GM12878 (cell line): ENCODE data around the gene NOP14. TPM values are rescaled to one million over a fixed set of nuclear protein-coding genes. Genes with fewer than 3 reads are reported as not detected.

ENCODE experiments used
- ATAC-seq: fragments of 200-7000 bp; cut with Tn5 transposase; 3 replicates; pipeline ENCODE4 v1.9.1; 2020; ENCODE audit warnings: mild to moderate bottlenecking, moderate library complexity
- BruUV-seq: library from RNA; stranded (reverse); fragments of 400-500 nt; replicated peaks from 2 replicates; lab custom pipeline; 2021; lab: Mats Ljungman, UMichigan
- CTCF ChIA-PET: fragments of 300-600 bp; sonication (Branson Sonifier 250); formaldehyde crosslinking; extraction: SDS; loops from one replicate; lab custom pipeline; 2021; ENCODE audit warnings: inconsistent platforms; lab: Yijun Ruan, JAX
- POLR2A ChIA-PET: fragments of 350-600 bp; formaldehyde crosslinking; extraction: SDS; loops from one replicate; lab custom pipeline; 2021; ENCODE audit warnings: inconsistent platforms; lab: Charles Lee
- RAD21 ChIA-PET: fragments of 300-600 bp; sonication (Branson Sonifier 250); formaldehyde crosslinking; loops from one replicate; lab custom pipeline; 2023; ENCODE audit warnings: antibody characterized with exemption; ENCODE audit not compliant: unreplicated experiment; lab: Charles Lee
- SMC1A ChIA-PET: fragments of 300-600 bp; sonication (Branson Sonifier 250); formaldehyde crosslinking; loops from one replicate; lab custom pipeline; 2023; ENCODE audit not compliant: unreplicated experiment, uncharacterized antibody; lab: Charles Lee
- DNase-seq: peaks from one replicate; pipeline ENCODE4 v3.0.0-alpha.2; 2011; ENCODE audit warnings: low read depth, low spot score
- FAIRE-seq: peaks from 3 replicates; lab custom pipeline; 2011; peaks lifted over from hg19 to GRCh38; lab: Jason Lieb, UNC
- H2AFZ ChIP-seq: 2 replicates; pipeline ENCODE4 v1.6.0; 2011; ENCODE audit warnings: low read depth, low read length, control low read depth; ENCODE audit not compliant: control insufficient read depth
- H3K27ac ChIP-seq: 2 replicates; pipeline ENCODE4 v1.5.1; 2011; ENCODE audit warnings: control low read depth; ENCODE audit not compliant: control insufficient read depth, insufficient read depth
- H3K27me3 ChIP-seq, 2 experiments: replicated peaks in 1 of 2; 2 replicates each; pipeline versions ENCODE4 v1.6.0 to v1.6.1; 2011; ENCODE audit warnings: low read length in 1 of 2; ENCODE audit not compliant: control insufficient read depth in 2 of 2, insufficient read depth in 2 of 2
- H3K36me3 ChIP-seq, 2 experiments: 2 replicates each; pipeline ENCODE4 v1.5.1; 2011; ENCODE audit warnings: low read length in 1 of 2; ENCODE audit not compliant: control insufficient read depth in 2 of 2, insufficient read depth in 2 of 2
- H3K4me1 ChIP-seq: 2 replicates; pipeline ENCODE4 v1.6.1; 2011; ENCODE audit warnings: mild to moderate bottlenecking, low read length, moderate library complexity, mixed read lengths; ENCODE audit not compliant: control insufficient read depth, insufficient read depth
- H3K4me2 ChIP-seq: 2 replicates; pipeline ENCODE4 v1.6.0; 2011; ENCODE audit warnings: control low read depth; ENCODE audit not compliant: control insufficient read depth, insufficient read depth
- H3K4me3 ChIP-seq: fragments of 200-600 bp; sonication (generic); 2 replicates; pipeline ENCODE4 v1.5.1; 2016
- H3K79me2 ChIP-seq: 2 replicates; pipeline ENCODE4 v1.6.0; 2011; ENCODE audit warnings: low read length; ENCODE audit not compliant: control insufficient read depth, insufficient read depth
- H3K9ac ChIP-seq: 2 replicates; pipeline ENCODE4 v1.8.0; 2011; ENCODE audit warnings: low read length, control low read depth, mixed read lengths; ENCODE audit not compliant: control insufficient read depth, insufficient read depth
- H3K9me3 ChIP-seq: replicated peaks from 3 replicates; pipeline ENCODE4 v1.5.1; 2011; ENCODE audit warnings: mild to moderate bottlenecking, low read length; ENCODE audit not compliant: control insufficient read depth, insufficient read depth
- H4K20me1 ChIP-seq: 2 replicates; pipeline ENCODE4 v1.6.0; 2011; ENCODE audit not compliant: control insufficient read depth, insufficient read depth
- BMI1 ChIP-seq: fragments of 450-650 bp; IDR thresholded peaks from 2 replicates; pipeline ENCODE4 v1.6.1; 2016; ENCODE audit warnings: mild to moderate bottlenecking, moderate library complexity, borderline replicate concordance
- CEBPB ChIP-seq, 2 experiments: fragments of 150-350 bp in 1 of 2; IDR thresholded peaks; 2 replicates each; pipeline ENCODE4 v1.6.1; 2012 to 2014; ENCODE audit warnings: low read depth in 2 of 2, low read length in 2 of 2, borderline replicate concordance in 1 of 2, inconsistent platforms in 1 of 2
- ESRRA ChIP-seq: IDR thresholded peaks from 2 replicates; pipeline ENCODE4 v1.6.1; 2012; ENCODE audit warnings: mild to moderate bottlenecking, low read length, improper control_type of control experiment
- FOS ChIP-seq: IDR thresholded peaks from 3 replicates; pipeline ENCODE4 v1.6.1; 2011; ENCODE audit warnings: borderline replicate concordance; ENCODE audit not compliant: insufficient read length; ENCODE audit errors: extremely low read depth
- IKZF1 ChIP-seq: fragments of 450-650 bp; conservative IDR thresholded peaks from 2 replicates; pipeline ENCODE4 v1.6.1; 2017; ENCODE audit warnings: antibody characterized with exemption, mild to moderate bottlenecking
- JUNB ChIP-seq: IDR thresholded peaks from 2 replicates; pipeline ENCODE4 v1.6.1; 2016; ENCODE audit warnings: antibody characterized with exemption, mild to moderate bottlenecking
- KDM1A ChIP-seq: fragments of 200-600 bp; sonication (generic); IDR thresholded peaks from 2 replicates; pipeline ENCODE4 v1.6.1; 2016; ENCODE audit warnings: borderline replicate concordance
- MEF2A ChIP-seq: IDR thresholded peaks from 2 replicates; pipeline ENCODE4 v1.6.1; 2011; ENCODE audit warnings: low read depth, mild to moderate bottlenecking, low read length, moderate library complexity; ENCODE audit not compliant: insufficient read depth
- MYB ChIP-seq: fragments of 150-350 bp; IDR thresholded peaks from 2 replicates; pipeline ENCODE4 v1.6.1; 2014; ENCODE audit warnings: mild to moderate bottlenecking, low read depth, low read length, borderline replicate concordance
- NRF1 ChIP-seq: conservative IDR thresholded peaks from 2 replicates; pipeline ENCODE4 v1.6.1; 2011; ENCODE audit warnings: mild to moderate bottlenecking, low read depth, low read length, improper control_type of control experiment
- PML ChIP-seq: IDR thresholded peaks from 2 replicates; pipeline ENCODE4 v1.6.1; 2012; ENCODE audit warnings: low read length, inconsistent platforms
- POLR2AphosphoS2 ChIP-seq: IDR thresholded peaks from 2 replicates; pipeline ENCODE4 v1.6.1; 2011; ENCODE audit warnings: low read depth, mild to moderate bottlenecking, low read length, improper control_type of control experiment, moderate library complexity
- RAD51 ChIP-seq: fragments of 450-650 bp; IDR thresholded peaks from 2 replicates; pipeline ENCODE4 v1.6.1; 2016; ENCODE audit warnings: moderate library complexity, mild to moderate bottlenecking, inconsistent platforms
- WGBS: methylation state at CpG from one replicate; pipeline ENCODE4 v1.1.6; 2016; ENCODE audit warnings: low lambda C conversion rate; ENCODE audit not compliant: insufficient replicate concordance, insufficient coverage; ENCODE audit errors: missing lambda C conversion rate; 5-methylcytosine and 5-hydroxymethylcytosine counted together
- in situ Hi-C: fragments of 300-500 bp; cut with MboI; formaldehyde crosslinking; loops from 9 replicates; pipeline ENCODE4 v1.14.3; 2018; ENCODE audit warnings: mixed read lengths
- intact Hi-C: fragments of 100-400 bp; cut with micrococcal nuclease; formaldehyde crosslinking; loops from one replicate; pipeline ENCODE4 v1.14.2; 2022; ENCODE audit not compliant: unreplicated experiment
- polyA plus RNA-seq, 11 experiments: library from polyadenylated mRNA; depleted of rRNA in 4 of 11; unstranded in 6 of 11; stranded (reverse) in 5 of 11; fragments of >200 nt; fragmentation: Nextera tagmentation in 4 of 11; fragmentation: Illumina TruSeq in 1 of 11; extraction: Ambion mirVana in 4 of 11; extraction: Trizol in 1 of 11; gene quantifications; 1 replicate in 1 of 11; 2 replicates in 10 of 11; pipeline versions ENCODE4 v1.2.1 to v1.2.3, GENCODE V29; 2011 to 2016; ENCODE audit warnings: inconsistent platforms in 2 of 11, missing spikeins in 2 of 11, low read depth in 1 of 11
- total RNA-seq, 4 experiments: library from RNA; depleted of rRNA in 3 of 4; stranded (reverse); fragments of >200 nt in 3 of 4; fragmentation: Illumina TruSeq in 1 of 4; extraction: Trizol in 1 of 4; gene quantifications; 2 replicates each; pipeline versions ENCODE4 v1.2.1 to v1.2.3, GENCODE V29; 2013 to 2021
- TF ChIP-seq, protein P1 (sequence below): fragments of 450-650 bp; IDR thresholded peaks from 2 replicates; pipeline ENCODE4 v1.6.1; 2017; ENCODE audit warnings: mild to moderate bottlenecking
- TF ChIP-seq, protein P2 (sequence below): IDR thresholded peaks from 2 replicates; pipeline ENCODE4 v1.6.1; 2012; ENCODE audit warnings: low read depth, low read length, improper control_type of control experiment
- TF ChIP-seq, protein P3 (sequence below): fragments of 450-650 bp; IDR thresholded peaks from 2 replicates; pipeline ENCODE4 v1.6.1; 2016; ENCODE audit warnings: mild to moderate bottlenecking

The NOP14 gene
- total and polyA plus RNA-seq, 10 of the 15 experiments (the other 5 are each of a cell fraction or from before 2014, with no cell fraction given) = 13.8 to 80.6 (median 49.7) TPM

DNA sequence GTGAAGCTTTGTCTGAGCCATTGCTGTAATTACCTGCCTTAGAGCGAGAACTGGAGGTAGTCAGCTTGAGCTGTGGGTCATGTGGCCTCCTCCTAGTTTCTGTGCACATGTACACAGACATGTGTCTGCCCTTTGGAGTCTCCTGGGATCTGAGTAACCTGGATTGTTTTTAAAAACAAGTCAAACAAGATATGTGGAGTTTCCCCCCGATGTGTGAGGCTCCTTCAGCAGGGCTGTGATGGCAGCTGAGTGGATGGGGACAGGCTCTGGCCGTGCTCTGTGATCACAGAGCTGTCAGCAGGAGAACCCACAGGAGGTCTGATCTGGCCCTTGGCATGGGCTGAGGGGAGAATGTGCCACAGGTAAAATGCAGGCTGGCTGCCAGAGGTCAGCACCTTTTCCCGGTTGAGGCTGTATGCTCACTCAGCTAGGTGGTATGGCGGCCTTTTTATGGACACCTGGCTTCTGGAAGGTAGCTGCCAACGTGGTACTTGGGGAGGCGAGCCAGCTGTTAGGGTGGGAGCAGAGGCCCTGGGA lies 38.4 kb downstream of the NOP14 start:
- Histone ChIP-seq H3K79me2 (peaks cover 1% of the 10 kb centered on the region), H4K20me1 (no peaks in the 10 kb centered on the region)
- SMC1A ChIA-PET = no interaction called here
- BruUV-seq = no TSS peak
- DNase-seq = no peak
- TF ChIP-seq, protein P1, sequence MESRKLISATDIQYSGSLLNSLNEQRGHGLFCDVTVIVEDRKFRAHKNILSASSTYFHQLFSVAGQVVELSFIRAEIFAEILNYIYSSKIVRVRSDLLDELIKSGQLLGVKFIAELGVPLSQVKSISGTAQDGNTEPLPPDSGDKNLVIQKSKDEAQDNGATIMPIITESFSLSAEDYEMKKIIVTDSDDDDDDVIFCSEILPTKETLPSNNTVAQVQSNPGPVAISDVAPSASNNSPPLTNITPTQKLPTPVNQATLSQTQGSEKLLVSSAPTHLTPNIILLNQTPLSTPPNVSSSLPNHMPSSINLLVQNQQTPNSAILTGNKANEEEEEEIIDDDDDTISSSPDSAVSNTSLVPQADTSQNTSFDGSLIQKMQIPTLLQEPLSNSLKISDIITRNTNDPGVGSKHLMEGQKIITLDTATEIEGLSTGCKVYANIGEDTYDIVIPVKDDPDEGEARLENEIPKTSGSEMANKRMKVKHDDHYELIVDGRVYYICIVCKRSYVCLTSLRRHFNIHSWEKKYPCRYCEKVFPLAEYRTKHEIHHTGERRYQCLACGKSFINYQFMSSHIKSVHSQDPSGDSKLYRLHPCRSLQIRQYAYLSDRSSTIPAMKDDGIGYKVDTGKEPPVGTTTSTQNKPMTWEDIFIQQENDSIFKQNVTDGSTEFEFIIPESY = no peak
- TF ChIP-seq MEF2A (no peak), KDM1A (no peak), MYB (no peak), NRF1 (no peak), CEBPB (IDR thresholded peaks at IDR 0.05; ENCODE audit: borderline replicate concordance in 1 of 2, low read depth in 2 of 2, low read length in 2 of 2) (no peak), IKZF1 (no peak), BMI1 (no peak), RAD51 (no peak), PML (no peak), JUNB (no peak), ESRRA (no peak), FOS (no peak), POLR2AphosphoS2 (no peak)
- TF ChIP-seq, protein P2, sequence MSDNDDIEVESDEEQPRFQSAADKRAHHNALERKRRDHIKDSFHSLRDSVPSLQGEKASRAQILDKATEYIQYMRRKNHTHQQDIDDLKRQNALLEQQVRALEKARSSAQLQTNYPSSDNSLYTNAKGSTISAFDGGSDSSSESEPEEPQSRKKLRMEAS = no peak
- TF ChIP-seq, protein P3, sequence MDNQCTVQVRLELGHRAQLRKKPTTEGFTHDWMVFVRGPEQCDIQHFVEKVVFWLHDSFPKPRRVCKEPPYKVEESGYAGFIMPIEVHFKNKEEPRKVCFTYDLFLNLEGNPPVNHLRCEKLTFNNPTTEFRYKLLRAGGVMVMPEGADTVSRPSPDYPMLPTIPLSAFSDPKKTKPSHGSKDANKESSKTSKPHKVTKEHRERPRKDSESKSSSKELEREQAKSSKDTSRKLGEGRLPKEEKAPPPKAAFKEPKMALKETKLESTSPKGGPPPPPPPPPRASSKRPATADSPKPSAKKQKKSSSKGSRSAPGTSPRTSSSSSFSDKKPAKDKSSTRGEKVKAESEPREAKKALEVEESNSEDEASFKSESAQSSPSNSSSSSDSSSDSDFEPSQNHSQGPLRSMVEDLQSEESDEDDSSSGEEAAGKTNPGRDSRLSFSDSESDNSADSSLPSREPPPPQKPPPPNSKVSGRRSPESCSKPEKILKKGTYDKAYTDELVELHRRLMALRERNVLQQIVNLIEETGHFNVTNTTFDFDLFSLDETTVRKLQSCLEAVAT = no peak
- TF ChIP-seq, all 136 proteins: peak for 0
- H3K9ac ChIP-seq = no peak overlapping the region
- no peak for ATAC-seq
- H3K9me3 ChIP-seq = no peaks in the 10 kb centered on the region
- WGBS = 74% methylated on average over 7 of the region's 7 CpGs
- no peaks in the 10 kb centered on the region for H3K27me3 ChIP-seq
- no peak overlapping the region for H2AFZ ChIP-seq
- ChIA-PET CTCF (no interaction called here), POLR2A (no interaction called here), RAD21 (no interaction called here)
- peaks cover 18 to 26% of the 10 kb centered on the region in 2 experiments for H3K36me3 ChIP-seq
- H3K27ac ChIP-seq = no peak overlapping the region
- H3K4me2 ChIP-seq = no peak overlapping the region
- no peaks in the 10 kb centered on the region; the same call in 1 of the 2 replicates for H3K4me1 ChIP-seq
- in situ Hi-C loops = loop anchor here (25.0 kb wide), 1 partner anchor 163 kb away; the partner anchor contains the start of gene TNIP2
- H3K4me3 ChIP-seq = no peak overlapping the region
- intact Hi-C loops = no loop called here
- FAIRE-seq = no peak
